GM12875 (cell line): ENCODE measurements around the gene FAF1.
"Not testable (repeated sequence)": the region's sequence is repeated elsewhere in the genome, so short reads cannot be mapped to it uniquely, and the experiment has no call there.

Experiments
- H3K4me3 ChIP-seq: one replicate; pipeline ENCODE4 v1.5.1; 2011; ENCODE audit warnings: low read depth, low read length, control low read depth
- TF ChIP-seq, protein P1 (sequence below): IDR thresholded peaks from 2 replicates; pipeline ENCODE4 v1.5.1; 2011; ENCODE audit warnings: low read depth, mild to moderate bottlenecking, control low read depth, inconsistent platforms, low read length, moderate library complexity, borderline replicate concordance; ENCODE audit not compliant: insufficient read depth

Gene FAF1

DNA sequence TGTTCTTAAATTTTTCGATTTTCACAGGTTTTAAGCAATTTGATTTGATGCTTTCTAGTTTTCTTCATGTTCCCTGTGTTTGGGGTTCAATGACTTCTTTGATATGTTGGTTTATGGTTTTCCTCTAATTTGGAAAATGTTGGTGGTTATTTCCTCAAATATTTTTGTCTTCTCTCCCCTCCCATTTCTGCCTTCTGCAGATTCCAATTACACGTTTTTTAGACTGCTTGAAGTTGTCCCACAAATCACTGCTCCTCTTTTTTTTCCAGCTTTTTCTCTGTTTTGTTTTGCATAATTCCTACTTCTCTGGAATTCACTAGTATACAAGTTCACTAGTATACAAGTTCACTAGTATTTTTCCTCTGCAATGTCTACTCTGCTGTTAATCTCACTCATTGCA is 61.3 kb downstream of the FAF1 start:
- H3K4me3 ChIP-seq = no peak overlapping the region
- TF ChIP-seq, protein P1, sequence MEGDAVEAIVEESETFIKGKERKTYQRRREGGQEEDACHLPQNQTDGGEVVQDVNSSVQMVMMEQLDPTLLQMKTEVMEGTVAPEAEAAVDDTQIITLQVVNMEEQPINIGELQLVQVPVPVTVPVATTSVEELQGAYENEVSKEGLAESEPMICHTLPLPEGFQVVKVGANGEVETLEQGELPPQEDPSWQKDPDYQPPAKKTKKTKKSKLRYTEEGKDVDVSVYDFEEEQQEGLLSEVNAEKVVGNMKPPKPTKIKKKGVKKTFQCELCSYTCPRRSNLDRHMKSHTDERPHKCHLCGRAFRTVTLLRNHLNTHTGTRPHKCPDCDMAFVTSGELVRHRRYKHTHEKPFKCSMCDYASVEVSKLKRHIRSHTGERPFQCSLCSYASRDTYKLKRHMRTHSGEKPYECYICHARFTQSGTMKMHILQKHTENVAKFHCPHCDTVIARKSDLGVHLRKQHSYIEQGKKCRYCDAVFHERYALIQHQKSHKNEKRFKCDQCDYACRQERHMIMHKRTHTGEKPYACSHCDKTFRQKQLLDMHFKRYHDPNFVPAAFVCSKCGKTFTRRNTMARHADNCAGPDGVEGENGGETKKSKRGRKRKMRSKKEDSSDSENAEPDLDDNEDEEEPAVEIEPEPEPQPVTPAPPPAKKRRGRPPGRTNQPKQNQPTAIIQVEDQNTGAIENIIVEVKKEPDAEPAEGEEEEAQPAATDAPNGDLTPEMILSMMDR = no peak

DNA sequence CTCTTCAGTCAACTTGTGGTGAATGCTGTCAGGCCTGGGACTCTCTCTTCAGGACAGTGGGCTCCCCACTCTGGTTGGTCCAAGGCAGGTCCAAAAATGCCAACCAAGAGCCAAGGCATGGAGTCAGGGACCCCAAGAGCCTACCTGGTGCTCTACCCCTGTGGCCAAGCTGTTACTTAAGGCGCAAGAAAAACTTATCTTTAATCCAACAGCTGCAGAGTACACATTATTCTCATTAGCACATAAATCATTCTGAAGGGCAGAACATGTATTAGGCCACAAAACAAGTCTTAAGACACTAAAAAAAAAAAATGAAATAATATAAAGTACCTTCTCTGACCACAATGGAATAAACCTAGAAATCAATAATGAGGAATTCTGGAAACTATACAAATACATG is 65.7 kb downstream of the FAF1 start:
- H3K4me3 ChIP-seq = no peak overlapping the region
- TF ChIP-seq, protein P1 = no peak

DNA sequence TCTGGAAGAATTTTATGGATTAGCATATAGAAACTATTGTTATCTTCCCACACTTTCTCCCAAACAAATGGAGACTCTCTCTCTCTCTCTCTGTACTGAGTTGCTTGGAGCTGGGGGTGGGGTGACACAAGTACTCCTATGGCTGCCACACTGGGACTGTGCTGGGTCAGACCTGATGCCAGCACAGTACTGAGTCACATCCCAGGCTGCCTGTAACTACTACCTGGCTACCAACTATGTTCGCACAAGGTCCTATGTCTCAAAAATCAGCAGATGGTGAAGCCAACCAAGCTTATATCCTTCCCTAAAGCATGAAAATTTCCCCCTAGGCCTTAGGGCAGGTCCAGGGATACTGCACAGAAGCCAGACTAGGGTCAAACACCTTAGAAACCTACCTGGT is 66.6 kb downstream of the FAF1 start:
- TF ChIP-seq, protein P1 = no peak
- H3K4me3 ChIP-seq = no peak overlapping the region

DNA sequence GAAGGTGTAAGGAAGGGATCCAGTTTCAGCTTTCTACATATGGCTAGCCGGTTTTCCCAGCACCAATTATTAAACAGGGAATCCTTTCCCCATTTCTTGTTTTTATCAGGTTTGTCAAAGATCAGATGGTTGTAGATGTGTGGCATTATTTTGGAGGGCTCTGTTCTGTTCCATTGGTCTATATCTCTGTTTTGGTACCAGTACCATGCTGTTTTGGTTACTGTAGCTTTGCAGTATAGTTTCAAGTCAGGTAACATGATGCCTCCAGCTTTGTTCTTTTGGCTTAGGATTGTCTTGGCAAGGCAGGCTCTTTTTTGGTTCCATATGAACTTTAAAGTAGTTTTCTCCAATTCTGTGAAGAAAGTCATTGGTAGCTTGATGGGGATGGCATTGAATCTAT is 72.5 kb downstream of the FAF1 start:
- not testable (repeated sequence) for H3K4me3 ChIP-seq

DNA sequence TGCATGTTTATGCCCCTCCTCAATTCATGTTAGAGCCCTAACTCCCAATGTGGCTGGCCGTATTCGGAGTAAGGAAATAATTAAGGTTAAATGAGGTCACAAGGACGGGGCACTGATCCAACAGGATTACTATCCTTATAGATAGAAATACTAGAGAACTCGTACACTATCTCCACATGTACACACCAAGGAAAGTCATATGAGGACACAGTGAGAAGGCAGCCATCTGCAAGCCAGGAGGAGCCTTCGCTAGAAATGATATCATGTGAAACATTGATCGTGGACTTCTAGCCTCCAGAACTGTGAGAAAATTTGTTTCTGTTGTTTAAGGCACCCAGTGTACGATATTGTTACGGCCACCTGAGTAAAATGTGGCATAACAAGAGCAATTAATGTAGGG is 79.7 kb downstream of the FAF1 start:
- H3K4me3 ChIP-seq = no peak overlapping the region
- TF ChIP-seq, protein P1 = no peak

DNA sequence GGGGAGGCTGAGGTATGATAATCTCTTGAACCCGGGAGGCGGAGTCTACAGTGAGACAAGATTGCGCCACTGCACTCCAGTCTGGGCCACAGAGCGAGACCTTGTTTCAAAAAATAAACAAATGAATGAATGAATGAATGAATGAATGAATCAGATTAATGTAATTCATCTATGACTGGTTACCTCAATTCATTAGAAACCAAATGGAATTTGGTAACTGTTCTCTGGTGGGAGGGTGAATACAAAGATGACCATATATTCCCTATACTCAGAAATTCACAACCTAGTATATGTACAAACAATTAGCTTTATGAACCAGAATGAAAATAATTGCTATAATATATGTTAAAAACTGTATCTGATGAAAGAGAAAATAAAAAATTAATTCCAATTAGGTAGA is 80.9 kb downstream of the FAF1 start:
- no peak overlapping the region for H3K4me3 ChIP-seq
- TF ChIP-seq, protein P1 = no peak

DNA sequence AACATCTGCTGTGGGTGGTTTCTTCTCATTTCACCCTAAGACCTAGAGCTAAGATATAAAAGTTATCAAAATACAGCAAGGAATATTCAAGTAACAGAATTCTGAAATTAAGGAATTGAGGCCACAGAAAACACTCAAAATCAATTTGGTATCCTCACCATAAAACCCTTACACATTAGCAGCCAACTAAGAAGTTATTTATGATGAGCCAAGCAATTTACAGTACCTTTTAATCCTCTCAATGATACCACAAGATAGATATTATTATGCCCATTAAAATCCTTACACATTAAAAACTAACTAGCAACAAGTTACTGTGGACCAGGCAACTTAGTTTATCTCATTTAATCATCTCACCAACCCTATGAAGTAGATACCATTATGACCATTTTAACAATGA is 81.6 kb downstream of the FAF1 start:
- no peak overlapping the region for H3K4me3 ChIP-seq
- TF ChIP-seq, protein P1 = no peak

DNA sequence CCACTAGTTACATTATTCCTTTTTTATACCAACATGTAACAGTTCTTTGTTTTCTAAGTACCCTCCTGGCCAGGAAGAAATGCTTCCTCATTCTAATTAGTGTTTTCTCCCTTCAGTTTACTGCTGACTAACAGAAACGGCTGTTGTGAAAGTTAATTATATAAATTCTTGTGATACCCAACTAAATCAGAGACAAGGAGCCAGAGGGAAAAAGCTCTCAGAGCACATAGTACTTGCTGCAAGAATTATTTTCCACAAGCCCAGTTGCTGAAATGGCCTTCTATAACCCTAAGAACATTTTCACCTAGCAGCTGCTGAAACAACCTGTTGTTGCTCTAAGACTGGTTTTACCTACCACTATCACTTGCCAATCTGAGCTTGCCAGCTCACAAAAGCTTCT is 82.4 kb downstream of the FAF1 start:
- TF ChIP-seq, protein P1 = no peak
- H3K4me3 ChIP-seq = no peak overlapping the region
